H1 (cell line): Measurements from ENCODE around the gene PLD2. TPM values are rescaled to one million over a fixed set of nuclear protein-coding genes. Genes with fewer than 3 reads are reported as not detected.

ENCODE experiments used
- CTCF ChIA-PET: fragments of 300-600 bp; sonication (Branson Sonifier 250); formaldehyde crosslinking; loops from one replicate; lab custom pipeline; 2021; ENCODE audit not compliant: partially characterized antibody; lab: Charles Lee
- POLR2A ChIA-PET: fragments of 300-600 bp; sonication (Branson Sonifier 250); formaldehyde crosslinking; loops from one replicate; lab custom pipeline; 2021; ENCODE audit warnings: inconsistent platforms; ENCODE audit not compliant: partially characterized antibody; lab: Charles Lee
- DNase-seq, 2 experiments: peaks; one replicate each; pipeline versions ENCODE4 v3.0.0 to v3.0.0-alpha.2; 2010 to 2022; ENCODE audit warnings: low spot score in 2 of 2, low read depth in 1 of 2, mixed read lengths in 1 of 2
- FAIRE-seq: peaks from 2 replicates; lab custom pipeline; 2011; peaks lifted over from hg19 to GRCh38; lab: Jason Lieb, UNC
- H2AFZ ChIP-seq: 2 replicates; pipeline ENCODE4 v1.8.1; 2012; ENCODE audit warnings: low read length, inconsistent platforms
- H2AK5ac ChIP-seq: 2 replicates; pipeline ENCODE4 v1.6.1; 2013; ENCODE audit warnings: low read depth, low read length
- H2BK120ac ChIP-seq: replicated peaks from 2 replicates; pipeline ENCODE3; 2013; ENCODE audit warnings: low read depth, low read length, inconsistent platforms
- H2BK12ac ChIP-seq: 2 replicates; pipeline ENCODE4 v1.6.1; 2013; ENCODE audit warnings: low read depth, low read length
- H2BK15ac ChIP-seq: 2 replicates; pipeline ENCODE4 v1.6.1; 2013; ENCODE audit warnings: low read length
- H2BK20ac ChIP-seq: 2 replicates; pipeline ENCODE4 v1.6.1; 2013; ENCODE audit warnings: low read length
- H2BK5ac ChIP-seq: 2 replicates; pipeline ENCODE4 v1.6.1; 2013; ENCODE audit warnings: low read depth, low read length
- H3K14ac ChIP-seq: 2 replicates; pipeline ENCODE4 v1.6.1; 2013; ENCODE audit warnings: inconsistent platforms; ENCODE audit not compliant: insufficient read length
- H3K18ac ChIP-seq: 2 replicates; pipeline ENCODE4 v1.6.1; 2013; ENCODE audit warnings: low read length; ENCODE audit errors: extremely low read depth
- H3K23ac ChIP-seq: 2 replicates; pipeline ENCODE4 v1.6.1; 2013; ENCODE audit warnings: inconsistent platforms; ENCODE audit not compliant: insufficient read length
- H3K23me2 ChIP-seq: 2 replicates; pipeline ENCODE4 v1.6.1; 2013; ENCODE audit warnings: low read depth, low read length
- H3K27ac ChIP-seq: 2 replicates; pipeline ENCODE4 v1.6.1; 2011; ENCODE audit warnings: low read depth, low read length, inconsistent platforms
- H3K27me3 ChIP-seq, 4 experiments: replicated peaks in 1 of 4; 1 replicate in 1 of 4; 2 replicates in 3 of 4; pipeline versions ENCODE4 v1.6.1 to v1.8.1; 2011 to 2013; ENCODE audit warnings: low read length in 3 of 4, mild to moderate bottlenecking in 3 of 4, inconsistent platforms in 2 of 4, mixed read lengths in 2 of 4, moderate library complexity in 1 of 4; ENCODE audit not compliant: control insufficient read depth in 3 of 4, insufficient read depth in 3 of 4; ENCODE audit errors: extremely low read depth in 1 of 4
- H3K36me3 ChIP-seq, 4 experiments: 2 replicates each; pipeline versions ENCODE4 v1.6.1 to v1.8.1; 2011 to 2013; ENCODE audit warnings: mild to moderate bottlenecking in 4 of 4, low read length in 3 of 4, moderate library complexity in 2 of 4, control low read depth in 1 of 4, inconsistent platforms in 1 of 4; ENCODE audit not compliant: insufficient read depth in 4 of 4, control insufficient read depth in 2 of 4
- H3K4ac ChIP-seq: replicated peaks from 2 replicates; pipeline ENCODE3; 2013; ENCODE audit warnings: low read length, low read depth, mixed read lengths, inconsistent platforms; ENCODE audit not compliant: insufficient read length
- H3K4me1 ChIP-seq, 4 experiments: replicated peaks in 1 of 4; 1 replicate in 1 of 4; 2 replicates in 3 of 4; pipeline versions ENCODE4 v1.6.1 to v1.8.1; 2011 to 2013; ENCODE audit warnings: low read length in 3 of 4, inconsistent platforms in 2 of 4, mixed read lengths in 1 of 4; ENCODE audit not compliant: insufficient read depth in 4 of 4, control insufficient read depth in 3 of 4
- H3K4me2 ChIP-seq, 2 experiments: 2 replicates each; pipeline versions ENCODE4 v1.6.1 to v1.8.1; 2011 to 2013; ENCODE audit warnings: low read depth in 2 of 2, low read length in 2 of 2, control low read depth in 1 of 2, inconsistent platforms in 1 of 2, mild to moderate bottlenecking in 1 of 2; ENCODE audit not compliant: insufficient read depth in 1 of 2
- H3K4me3 ChIP-seq, 4 experiments: fragments of 200-600, 300-600 bp in 1 of 4; sonication (generic), shearing (Covaris generic), sonication (Bioruptor Twin) in 1 of 4; 2 replicates each; pipeline versions ENCODE4 v1.5.1 to v1.8.1; 2011 to 2016; ENCODE audit warnings: low read length in 4 of 4, low read depth in 3 of 4, control low read depth in 2 of 4, inconsistent platforms in 2 of 4, mild to moderate bottlenecking in 2 of 4, mixed read lengths in 1 of 4, moderate library complexity in 1 of 4; ENCODE audit not compliant: insufficient read depth in 2 of 4; ENCODE audit errors: extremely low read depth in 1 of 4
- H3K56ac ChIP-seq: replicated peaks from 2 replicates; pipeline ENCODE3; 2013; ENCODE audit warnings: low read depth, mild to moderate bottlenecking, mixed read lengths, low read length, inconsistent platforms; ENCODE audit not compliant: insufficient read length
- H3K79me1 ChIP-seq: 2 replicates; pipeline ENCODE4 v1.6.1; 2013; ENCODE audit warnings: low read depth, low read length, control low read depth
- H3K79me2 ChIP-seq, 2 experiments: 2 replicates each; pipeline versions ENCODE4 v1.6.1 to v1.8.1; 2012 to 2013; ENCODE audit warnings: low read length in 2 of 2, mild to moderate bottlenecking in 2 of 2, inconsistent platforms in 1 of 2; ENCODE audit not compliant: insufficient read depth in 2 of 2, control insufficient read depth in 1 of 2
- H3K9ac ChIP-seq, 4 experiments: replicated peaks in 1 of 4; 1 replicate in 1 of 4; 2 replicates in 3 of 4; pipeline versions ENCODE4 v1.6.1 to v1.8.1; 2011 to 2013; ENCODE audit warnings: low read depth in 3 of 4, low read length in 3 of 4, control low read depth in 2 of 4, mild to moderate bottlenecking in 2 of 4, moderate library complexity in 2 of 4, inconsistent platforms in 1 of 4; ENCODE audit errors: extremely low read depth in 1 of 4
- H3K9me3 ChIP-seq, 2 experiments: 2 replicates each; pipeline versions ENCODE4 v1.6.1 to v1.8.1; 2012 to 2013; ENCODE audit warnings: mild to moderate bottlenecking in 2 of 2, moderate library complexity in 2 of 2, control low read depth in 1 of 2, inconsistent platforms in 1 of 2, low read depth in 1 of 2, low read length in 1 of 2, mixed read lengths in 1 of 2; ENCODE audit not compliant: insufficient read depth in 2 of 2
- H4K20me1 ChIP-seq, 2 experiments: replicated peaks in 1 of 2; 2 replicates each; pipeline versions ENCODE3 to v1.8.1; 2011 to 2013; ENCODE audit warnings: inconsistent platforms in 2 of 2, low read length in 2 of 2, mild to moderate bottlenecking in 1 of 2; ENCODE audit not compliant: insufficient read depth in 2 of 2, control insufficient read depth in 1 of 2
- H4K5ac ChIP-seq: 2 replicates; pipeline ENCODE4 v1.6.1; 2013; ENCODE audit warnings: low read length, low read depth, mixed read lengths, inconsistent platforms; ENCODE audit not compliant: insufficient read length
- H4K8ac ChIP-seq: 2 replicates; pipeline ENCODE4 v1.8.0; 2013; ENCODE audit warnings: mild to moderate bottlenecking, moderate library complexity, low read length, inconsistent platforms; ENCODE audit not compliant: insufficient read depth; ENCODE audit errors: extremely low read depth
- H4K91ac ChIP-seq: replicated peaks from 2 replicates; pipeline ENCODE3; 2013; ENCODE audit warnings: low read length, mixed read lengths, inconsistent platforms; ENCODE audit not compliant: insufficient read length
- FOSL1 ChIP-seq: IDR thresholded peaks from 2 replicates; pipeline ENCODE4 v1.6.1; 2011; ENCODE audit warnings: mild to moderate bottlenecking, low read depth, low read length, moderate library complexity; ENCODE audit not compliant: insufficient read depth
- GTF2F1 ChIP-seq: IDR thresholded peaks from 2 replicates; pipeline ENCODE4 v1.6.1; 2012; ENCODE audit warnings: low read depth, low read length, improper control_type of control experiment, borderline replicate concordance
- POLR2AphosphoS5 ChIP-seq: IDR thresholded peaks from 2 replicates; pipeline ENCODE4 v1.6.1; 2011; ENCODE audit warnings: low read depth, low read length
- SAP30 ChIP-seq: fragments of 300-600 bp; sonication (generic); IDR thresholded peaks from 2 replicates; pipeline ENCODE4 v1.7.1; 2012; ENCODE audit warnings: low read length, moderate library complexity, mild to moderate bottlenecking, inconsistent platforms; ENCODE audit not compliant: insufficient read depth, insufficient replicate concordance
- SIN3A ChIP-seq, 2 experiments: IDR thresholded peaks in 1 of 2; conservative IDR thresholded peaks in 1 of 2; 2 replicates each; pipeline ENCODE4 v1.6.1; 2011 to 2012; ENCODE audit warnings: low read length in 2 of 2, improper control_type of control experiment in 1 of 2, low read depth in 1 of 2, mild to moderate bottlenecking in 1 of 2
- TAF7 ChIP-seq: optimal IDR thresholded peaks from 2 replicates; pipeline ENCODE3; 2011; ENCODE audit warnings: low read depth, mild to moderate bottlenecking, inconsistent platforms, low read length, moderate library complexity, borderline replicate concordance
- WGBS, 2 experiments: shearing (Covaris generic) in 1 of 2; methylation state at CpG; one replicate each; pipeline versions ENCODE4 v1.1.6 to v1.1.7; 2013 to 2015; ENCODE audit warnings: low lambda C conversion rate in 2 of 2, mixed read lengths in 2 of 2, inconsistent platforms in 1 of 2, low coverage in 1 of 2, missing lambda C conversion rate in 1 of 2; ENCODE audit not compliant: insufficient replicate concordance in 2 of 2, insufficient coverage in 1 of 2, insufficient read length in 1 of 2; ENCODE audit errors: extremely low coverage in 1 of 2, missing lambda C conversion rate in 1 of 2; 5-methylcytosine and 5-hydroxymethylcytosine counted together
- polyA plus RNA-seq, 7 experiments: library from polyadenylated mRNA; depleted of rRNA in 3 of 7; stranded (reverse) in 5 of 7; unstranded in 2 of 7; fragments of >200 nt in 5 of 7; fragments of 200-250 nt in 2 of 7; gene quantifications; 1 replicate in 5 of 7; 2 replicates in 1 of 7; 4 replicates in 1 of 7; pipeline versions ENCODE4 v1.2.1 to v1.2.3, GENCODE V29; 2011 to 2013; ENCODE audit warnings: missing spikeins in 2 of 7, mixed read lengths in 2 of 7
- total RNA-seq: library from RNA; stranded (reverse); fragmentation: NEBNext Ultra II Directional; extraction: Animal tissue kit (Norgen Biotek cat#: 25700); gene quantifications from 2 replicates; pipeline ENCODE4 v1.2.1, GENCODE V29; 2021
- TF ChIP-seq, protein P1 (sequence below): IDR thresholded peaks from 2 replicates; pipeline ENCODE4 v1.6.1; 2012; ENCODE audit warnings: inconsistent platforms
- TF ChIP-seq, protein P2 (sequence below): IDR thresholded peaks from 2 replicates; pipeline ENCODE4 v1.6.1; 2011; ENCODE audit warnings: low read length, improper control_type of control experiment

The PLD2 gene
- total and polyA plus RNA-seq, 2 of the 8 experiments (the other 6 are each of a cell fraction or from before 2014, with no cell fraction given): 44.3 to 48.4 TPM

DNA sequence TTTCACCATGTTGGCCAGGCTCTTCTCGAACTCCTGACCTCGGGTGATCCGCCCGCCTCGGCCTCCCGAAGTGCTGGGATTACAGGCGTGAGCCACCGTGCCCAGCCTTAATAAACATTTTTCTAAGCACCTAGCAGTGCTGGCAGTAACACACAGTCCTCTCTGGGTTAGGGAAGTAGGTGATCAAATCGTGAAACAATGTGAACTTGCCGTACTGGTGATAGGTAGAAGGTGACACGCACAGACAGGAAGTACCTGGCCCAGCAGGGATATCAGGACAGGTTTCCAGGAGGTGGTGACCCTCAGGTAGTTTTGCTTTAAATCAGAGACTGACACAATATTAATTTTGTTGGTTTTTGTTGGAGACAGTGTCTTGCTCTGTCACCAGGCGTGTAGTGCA is 4.5 kb downstream of the PLD2 start:
- FAIRE-seq: no peak
- no peak overlapping the region for H3K4me2 ChIP-seq
- no peak overlapping the region for H2BK12ac ChIP-seq
- no peak for DNase-seq
- no peak overlapping the region for H3K9ac ChIP-seq
- H3K79me1 ChIP-seq: no peaks in the 10 kb centered on the region
- 0 out of 4 replicates have a peak, but pooled peaks cover 0 to 3% of the 10 kb centered on the region in 2 experiments for H3K79me2 ChIP-seq
- no peak overlapping the region for H2AK5ac ChIP-seq
- H3K9me3 ChIP-seq: no peaks in the 10 kb centered on the region; a peak in 1 of 4 replicates
- peaks cover 0 to 22% (median 6%) of the 10 kb centered on the region in 4 experiments; a peak in 5 of 8 replicates for H3K36me3 ChIP-seq
- H3K4ac ChIP-seq: no peak overlapping the region
- H2BK120ac ChIP-seq: no peak overlapping the region
- H3K27me3 ChIP-seq: no peaks in the 10 kb centered on the region; a peak in 1 of 7 replicates
- no peak overlapping the region for H4K91ac ChIP-seq
- H4K8ac ChIP-seq: no peak overlapping the region
- H2BK15ac ChIP-seq: no peak overlapping the region
- WGBS, 2 experiments: 95% methylated on average over 12 of the region's 12 CpGs; no CpG with 5 or more reads in 1 of the 2 experiments
- ChIA-PET POLR2A (interaction anchor here (0.6 to 1.4 kb wide), 4 partner anchors 12 to 74 kb away, joined by 4 to 5 read pairs (median 4); no protein-coding TSS in a partner anchor), CTCF (interaction anchor here (1.1 kb wide), 1 partner anchor 76 kb away, joined by 3 read pairs; no protein-coding TSS in a partner anchor)
- peaks cover 5% of the 10 kb centered on the region; the same call in 1 of the 2 replicates for H3K23me2 ChIP-seq
- peaks cover 0 to 5% of the 10 kb centered on the region in 2 experiments for H4K20me1 ChIP-seq
- no peak overlapping the region for H3K18ac ChIP-seq
- peaks cover 0 to 5% (median 4%) of the 10 kb centered on the region in 4 experiments; a peak in 3 of 7 replicates for H3K4me1 ChIP-seq
- no peak overlapping the region for H4K5ac ChIP-seq
- no peak overlapping the region for H3K4me3 ChIP-seq
- no peak overlapping the region for H2BK20ac ChIP-seq
- H3K14ac ChIP-seq: no peak overlapping the region
- H3K56ac ChIP-seq: no peak overlapping the region
- H3K23ac ChIP-seq: no peak overlapping the region
- H2BK5ac ChIP-seq: no peak overlapping the region
- no peak for TF ChIP-seq SIN3A (conservative IDR thresholded peaks at IDR 0.05 in 1 of 2, IDR thresholded peaks at IDR 0.05 in 1 of 2; ENCODE audit: low read depth in 1 of 2, low read length in 2 of 2)
- TF ChIP-seq, protein P1, sequence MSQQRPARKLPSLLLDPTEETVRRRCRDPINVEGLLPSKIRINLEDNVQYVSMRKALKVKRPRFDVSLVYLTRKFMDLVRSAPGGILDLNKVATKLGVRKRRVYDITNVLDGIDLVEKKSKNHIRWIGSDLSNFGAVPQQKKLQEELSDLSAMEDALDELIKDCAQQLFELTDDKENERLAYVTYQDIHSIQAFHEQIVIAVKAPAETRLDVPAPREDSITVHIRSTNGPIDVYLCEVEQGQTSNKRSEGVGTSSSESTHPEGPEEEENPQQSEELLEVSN: no peak
- no peak for TF ChIP-seq SAP30
- no peak for TF ChIP-seq GTF2F1
- TF ChIP-seq FOSL1: no peak
- TF ChIP-seq POLR2AphosphoS5: no peak
- no peak for TF ChIP-seq TAF7
- TF ChIP-seq, protein P2, sequence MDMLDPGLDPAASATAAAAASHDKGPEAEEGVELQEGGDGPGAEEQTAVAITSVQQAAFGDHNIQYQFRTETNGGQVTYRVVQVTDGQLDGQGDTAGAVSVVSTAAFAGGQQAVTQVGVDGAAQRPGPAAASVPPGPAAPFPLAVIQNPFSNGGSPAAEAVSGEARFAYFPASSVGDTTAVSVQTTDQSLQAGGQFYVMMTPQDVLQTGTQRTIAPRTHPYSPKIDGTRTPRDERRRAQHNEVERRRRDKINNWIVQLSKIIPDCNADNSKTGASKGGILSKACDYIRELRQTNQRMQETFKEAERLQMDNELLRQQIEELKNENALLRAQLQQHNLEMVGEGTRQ: no peak
- H3K27ac ChIP-seq: no peak overlapping the region
- H2AFZ ChIP-seq: no peak overlapping the region
